ENCODE measurements around the gene NOS1. TPM values are rescaled to one million over a fixed set of nuclear protein-coding genes. Genes with fewer than 3 reads are reported as not detected.

NOS1 gene
- polyA plus RNA-seq, 1 donor from 2014 or later = not detected

- no peaks in the 10 kb centered on the region for H4K20me1 ChIP-seq (ENCODE audit: insufficient read depth)
- H3K4me2 ChIP-seq (ENCODE audit: low read length) = no peak overlapping the region
- H3K79me2 ChIP-seq (replicated peaks; ENCODE audit: insufficient read depth, low read length) = no peaks in the 10 kb centered on the region
- H3K9ac ChIP-seq (ENCODE audit: low read length) = no peak overlapping the region
- no peak overlapping the region for H3K27ac ChIP-seq (ENCODE audit: low read length)
- H3K9me3 ChIP-seq (ENCODE audit: low read length) = peaks cover 2% of the 10 kb centered on the region
- no peak overlapping the region for H2AFZ ChIP-seq (ENCODE audit: low read depth, low read length)
- no peaks in the 10 kb centered on the region for H3F3A ChIP-seq (ENCODE audit: insufficient read depth, low read length, poor library complexity, severe bottlenecking)
- no peak overlapping the region for H3K4me3 ChIP-seq (ENCODE audit: low read length)
- H3K9me2 ChIP-seq (ENCODE audit: insufficient read depth, low read length) = no peaks in the 10 kb centered on the region
- no peaks in the 10 kb centered on the region for H3K36me3 ChIP-seq (ENCODE audit: insufficient read depth, low read length)
- TF ChIP-seq SMC3 (conservative IDR thresholded peaks at IDR 0.05; ENCODE audit: poor library complexity) = no peak
- no peak for TF ChIP-seq EZH2 (IDR thresholded peaks at IDR 0.05; ENCODE audit: borderline replicate concordance, insufficient read depth, low read length, poor library complexity, severe bottlenecking)
- TF ChIP-seq EP300 (conservative IDR thresholded peaks at IDR 0.05; ENCODE audit: poor library complexity, severe bottlenecking) = no peak
- no peak for TF ChIP-seq RAD21 (conservative IDR thresholded peaks at IDR 0.05)
- TF ChIP-seq, protein P1, sequence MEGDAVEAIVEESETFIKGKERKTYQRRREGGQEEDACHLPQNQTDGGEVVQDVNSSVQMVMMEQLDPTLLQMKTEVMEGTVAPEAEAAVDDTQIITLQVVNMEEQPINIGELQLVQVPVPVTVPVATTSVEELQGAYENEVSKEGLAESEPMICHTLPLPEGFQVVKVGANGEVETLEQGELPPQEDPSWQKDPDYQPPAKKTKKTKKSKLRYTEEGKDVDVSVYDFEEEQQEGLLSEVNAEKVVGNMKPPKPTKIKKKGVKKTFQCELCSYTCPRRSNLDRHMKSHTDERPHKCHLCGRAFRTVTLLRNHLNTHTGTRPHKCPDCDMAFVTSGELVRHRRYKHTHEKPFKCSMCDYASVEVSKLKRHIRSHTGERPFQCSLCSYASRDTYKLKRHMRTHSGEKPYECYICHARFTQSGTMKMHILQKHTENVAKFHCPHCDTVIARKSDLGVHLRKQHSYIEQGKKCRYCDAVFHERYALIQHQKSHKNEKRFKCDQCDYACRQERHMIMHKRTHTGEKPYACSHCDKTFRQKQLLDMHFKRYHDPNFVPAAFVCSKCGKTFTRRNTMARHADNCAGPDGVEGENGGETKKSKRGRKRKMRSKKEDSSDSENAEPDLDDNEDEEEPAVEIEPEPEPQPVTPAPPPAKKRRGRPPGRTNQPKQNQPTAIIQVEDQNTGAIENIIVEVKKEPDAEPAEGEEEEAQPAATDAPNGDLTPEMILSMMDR (IDR thresholded peaks at IDR 0.05; ENCODE audit: poor library complexity, severe bottlenecking) = no peak
- no peak for TF ChIP-seq TAF1 (IDR thresholded peaks at IDR 0.05; ENCODE audit: low read depth)
- TF ChIP-seq, protein P2, sequence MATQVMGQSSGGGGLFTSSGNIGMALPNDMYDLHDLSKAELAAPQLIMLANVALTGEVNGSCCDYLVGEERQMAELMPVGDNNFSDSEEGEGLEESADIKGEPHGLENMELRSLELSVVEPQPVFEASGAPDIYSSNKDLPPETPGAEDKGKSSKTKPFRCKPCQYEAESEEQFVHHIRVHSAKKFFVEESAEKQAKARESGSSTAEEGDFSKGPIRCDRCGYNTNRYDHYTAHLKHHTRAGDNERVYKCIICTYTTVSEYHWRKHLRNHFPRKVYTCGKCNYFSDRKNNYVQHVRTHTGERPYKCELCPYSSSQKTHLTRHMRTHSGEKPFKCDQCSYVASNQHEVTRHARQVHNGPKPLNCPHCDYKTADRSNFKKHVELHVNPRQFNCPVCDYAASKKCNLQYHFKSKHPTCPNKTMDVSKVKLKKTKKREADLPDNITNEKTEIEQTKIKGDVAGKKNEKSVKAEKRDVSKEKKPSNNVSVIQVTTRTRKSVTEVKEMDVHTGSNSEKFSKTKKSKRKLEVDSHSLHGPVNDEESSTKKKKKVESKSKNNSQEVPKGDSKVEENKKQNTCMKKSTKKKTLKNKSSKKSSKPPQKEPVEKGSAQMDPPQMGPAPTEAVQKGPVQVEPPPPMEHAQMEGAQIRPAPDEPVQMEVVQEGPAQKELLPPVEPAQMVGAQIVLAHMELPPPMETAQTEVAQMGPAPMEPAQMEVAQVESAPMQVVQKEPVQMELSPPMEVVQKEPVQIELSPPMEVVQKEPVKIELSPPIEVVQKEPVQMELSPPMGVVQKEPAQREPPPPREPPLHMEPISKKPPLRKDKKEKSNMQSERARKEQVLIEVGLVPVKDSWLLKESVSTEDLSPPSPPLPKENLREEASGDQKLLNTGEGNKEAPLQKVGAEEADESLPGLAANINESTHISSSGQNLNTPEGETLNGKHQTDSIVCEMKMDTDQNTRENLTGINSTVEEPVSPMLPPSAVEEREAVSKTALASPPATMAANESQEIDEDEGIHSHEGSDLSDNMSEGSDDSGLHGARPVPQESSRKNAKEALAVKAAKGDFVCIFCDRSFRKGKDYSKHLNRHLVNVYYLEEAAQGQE (IDR thresholded peaks at IDR 0.05; ENCODE audit: borderline replicate concordance) = no peak
- TF ChIP-seq MXI1 (conservative IDR thresholded peaks at IDR 0.05; ENCODE audit: poor library complexity, severe bottlenecking) = no peak
- TF ChIP-seq POLR2AphosphoS5 (IDR thresholded peaks at IDR 0.05) = no peak
- H3K27me3 ChIP-seq (ENCODE audit: insufficient read depth, low read depth, low read length) = no peaks in the 10 kb centered on the region
These were observed 48.7 kb downstream of the NOS1 start for GRCh38 chr12:117312770-117313169.

- no peak overlapping the region for H2AFZ ChIP-seq (ENCODE audit: low read depth, low read length)
- H3K4me3 ChIP-seq (ENCODE audit: low read length) = no peak overlapping the region
- H3K36me3 ChIP-seq (ENCODE audit: insufficient read depth, low read length) = no peaks in the 10 kb centered on the region
- no peaks in the 10 kb centered on the region for H3F3A ChIP-seq (ENCODE audit: insufficient read depth, low read length, poor library complexity, severe bottlenecking)
- no peak overlapping the region for H3K4me2 ChIP-seq (ENCODE audit: low read length)
- no peaks in the 10 kb centered on the region for H3K27me3 ChIP-seq (ENCODE audit: insufficient read depth, low read depth, low read length)
- H3K27ac ChIP-seq (ENCODE audit: low read length) = no peak overlapping the region
- no peak overlapping the region for H3K9ac ChIP-seq (ENCODE audit: low read length)
- H4K20me1 ChIP-seq (ENCODE audit: insufficient read depth) = no peaks in the 10 kb centered on the region
- TF ChIP-seq, protein P1 (IDR thresholded peaks at IDR 0.05; ENCODE audit: poor library complexity, severe bottlenecking) = no peak
- TF ChIP-seq EZH2 (IDR thresholded peaks at IDR 0.05; ENCODE audit: borderline replicate concordance, insufficient read depth, low read length, poor library complexity, severe bottlenecking) (no peak), MXI1 (conservative IDR thresholded peaks at IDR 0.05; ENCODE audit: poor library complexity, severe bottlenecking) (no peak), TAF1 (IDR thresholded peaks at IDR 0.05; ENCODE audit: low read depth) (no peak), SMC3 (conservative IDR thresholded peaks at IDR 0.05; ENCODE audit: poor library complexity) (no peak), EP300 (conservative IDR thresholded peaks at IDR 0.05; ENCODE audit: poor library complexity, severe bottlenecking) (no peak), RAD21 (conservative IDR thresholded peaks at IDR 0.05) (no peak), POLR2AphosphoS5 (IDR thresholded peaks at IDR 0.05) (no peak)
- TF ChIP-seq, protein P2 (IDR thresholded peaks at IDR 0.05; ENCODE audit: borderline replicate concordance) = no peak
- no peaks in the 10 kb centered on the region for H3K9me3 ChIP-seq (ENCODE audit: low read length)
- no peaks in the 10 kb centered on the region for H3K79me2 ChIP-seq (replicated peaks; ENCODE audit: insufficient read depth, low read length)
- H3K9me2 ChIP-seq (ENCODE audit: insufficient read depth, low read length) = no peaks in the 10 kb centered on the region
These were observed 52.0 kb downstream of the NOS1 start for GRCh38 chr12:117309276-117309925.
